ENCODE data around the gene SDCCAG8. TPM values are rescaled to one million over a fixed set of nuclear protein-coding genes. Genes with fewer than 3 reads are reported as not detected.

SDCCAG8 gene
- polyA plus RNA-seq, 1 experiment = 34.1 TPM

GRCh38 chr1:243438146-243438545, 182.3 kb downstream of the SDCCAG8 start:
- H3K27ac ChIP-seq (ENCODE audit: low read depth, low read length) = no peak overlapping the region
- POLR2A ChIA-PET = no interaction called here
- CTCF ChIA-PET = no interaction called here
- no peak overlapping the region for H3K4me3 ChIP-seq (ENCODE audit: low read depth, low read length)
- H3K9me3 ChIP-seq (ENCODE audit: control insufficient read depth, insufficient read depth, low read length) = no peaks in the 10 kb centered on the region
- no peak for TF ChIP-seq CTCF (IDR thresholded peaks at IDR 0.05; ENCODE audit: low read depth, low read length)
- no peaks in the 10 kb centered on the region for H3K27me3 ChIP-seq (ENCODE audit: control insufficient read depth, insufficient read depth, low read length)
- no peak for DNase-seq (ENCODE audit: low read depth, low spot score)

GRCh38 chr1:243438815-243439214, 183.0 kb downstream of the SDCCAG8 start:
- Histone ChIP-seq H3K27ac (ENCODE audit: low read depth, low read length) (no peak overlapping the region), H3K27me3 (ENCODE audit: control insufficient read depth, insufficient read depth, low read length) (no peaks in the 10 kb centered on the region), H3K9me3 (ENCODE audit: control insufficient read depth, insufficient read depth, low read length) (no peaks in the 10 kb centered on the region), H3K4me3 (ENCODE audit: low read depth, low read length) (no peak overlapping the region)
- no peak for TF ChIP-seq CTCF (IDR thresholded peaks at IDR 0.05; ENCODE audit: low read depth, low read length)
- ChIA-PET POLR2A (no interaction called here), CTCF (no interaction called here)
- no peak for DNase-seq (ENCODE audit: low read depth, low spot score)

GRCh38 chr1:243440406-243440805, 184.6 kb downstream of the SDCCAG8 start:
- Histone ChIP-seq H3K27me3 (ENCODE audit: control insufficient read depth, insufficient read depth, low read length) (no peaks in the 10 kb centered on the region), H3K9me3 (ENCODE audit: control insufficient read depth, insufficient read depth, low read length) (no peaks in the 10 kb centered on the region), H3K27ac (ENCODE audit: low read depth, low read length) (no peak overlapping the region), H3K4me3 (ENCODE audit: low read depth, low read length) (no peak overlapping the region)
- CTCF ChIA-PET = no interaction called here
- POLR2A ChIA-PET = no interaction called here
- TF ChIP-seq CTCF (IDR thresholded peaks at IDR 0.05; ENCODE audit: low read depth, low read length) = no peak
- DNase-seq (ENCODE audit: low read depth, low spot score) = no peak

GRCh38 chr1:243441601-243442000, 185.8 kb downstream of the SDCCAG8 start:
- CTCF ChIA-PET = no interaction called here
- Histone ChIP-seq H3K4me3 (ENCODE audit: low read depth, low read length) (no peak overlapping the region), H3K27ac (ENCODE audit: low read depth, low read length) (no peak overlapping the region), H3K9me3 (ENCODE audit: control insufficient read depth, insufficient read depth, low read length) (no peaks in the 10 kb centered on the region), H3K27me3 (ENCODE audit: control insufficient read depth, insufficient read depth, low read length) (no peaks in the 10 kb centered on the region)
- no peak for TF ChIP-seq CTCF (IDR thresholded peaks at IDR 0.05; ENCODE audit: low read depth, low read length)
- no peak for DNase-seq (ENCODE audit: low read depth, low spot score)
- POLR2A ChIA-PET = no interaction called here

GRCh38 chr1:243443557-243443956, 187.7 kb downstream of the SDCCAG8 start:
- ChIA-PET CTCF (no interaction called here), POLR2A (no interaction called here)
- no peak for TF ChIP-seq CTCF (IDR thresholded peaks at IDR 0.05; ENCODE audit: low read depth, low read length)
- Histone ChIP-seq H3K27me3 (ENCODE audit: control insufficient read depth, insufficient read depth, low read length) (no peaks in the 10 kb centered on the region), H3K27ac (ENCODE audit: low read depth, low read length) (no peak overlapping the region), H3K9me3 (ENCODE audit: control insufficient read depth, insufficient read depth, low read length) (no peaks in the 10 kb centered on the region), H3K4me3 (ENCODE audit: low read depth, low read length) (no peak overlapping the region)
- no peak for DNase-seq (ENCODE audit: low read depth, low spot score)
